Cortex of kidney (tissue), 1 donor: ENCODE results near the gene ZBTB26.
A peak's percentile ranks its signal among the peaks of the same experiment; 100 is the strongest.
"Not testable (repeated sequence)": the region's sequence is repeated elsewhere in the genome, so short reads cannot be mapped to it uniquely, and the experiment has no call there.

Source experiments
- DNase-seq: peaks from one replicate; lab custom pipeline; 2025; lab: John Stamatoyannopoulos, UW

The ZBTB26 gene

DNA sequence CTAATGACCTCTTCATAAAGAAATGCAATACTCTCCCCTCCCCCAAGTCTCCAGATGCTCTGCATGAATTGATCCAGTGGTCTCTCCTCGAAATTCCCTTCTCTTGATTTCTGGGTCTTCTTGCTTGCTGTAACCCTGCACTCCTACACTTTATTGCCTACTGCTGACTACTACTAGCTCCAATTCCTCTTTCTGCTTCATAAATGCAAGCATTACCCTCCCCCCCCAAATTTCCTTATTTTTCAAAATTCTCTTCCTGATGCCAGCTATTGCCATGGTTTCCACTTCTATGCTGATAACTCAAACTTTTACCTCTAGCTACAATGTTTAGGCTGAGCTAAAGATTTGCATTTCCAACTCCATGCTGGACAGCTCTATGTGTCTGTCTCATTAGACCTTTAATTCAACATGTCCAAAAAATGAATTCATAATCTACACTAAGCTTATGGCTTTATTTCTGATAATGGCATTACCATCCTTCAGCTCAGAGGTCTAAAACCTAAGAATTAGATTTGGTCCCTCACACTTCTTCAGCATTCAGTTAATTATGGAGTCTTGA, 1.4 kb downstream of the ZBTB26 start:
- no peak for DNase-seq

DNA sequence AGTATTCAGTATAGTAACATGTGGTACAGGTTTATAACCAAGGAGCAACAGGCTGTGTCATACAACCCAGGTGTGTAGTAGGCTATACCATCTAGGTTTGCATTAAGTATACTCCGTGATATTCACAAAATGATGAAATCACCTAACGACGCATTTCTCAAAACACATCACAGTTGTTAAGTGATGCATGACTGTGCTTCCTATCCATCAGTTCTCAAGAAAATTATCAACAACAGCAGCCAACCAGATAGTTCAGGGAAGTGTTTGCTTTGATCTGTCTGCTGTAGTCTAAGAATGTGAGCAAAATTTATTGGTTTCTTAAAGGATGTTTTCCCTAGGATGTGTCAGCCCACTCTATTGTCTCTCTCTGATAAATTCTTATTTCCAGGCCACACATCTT, 7.4 kb downstream of the ZBTB26 start:
- DNase-seq = no peak

DNA sequence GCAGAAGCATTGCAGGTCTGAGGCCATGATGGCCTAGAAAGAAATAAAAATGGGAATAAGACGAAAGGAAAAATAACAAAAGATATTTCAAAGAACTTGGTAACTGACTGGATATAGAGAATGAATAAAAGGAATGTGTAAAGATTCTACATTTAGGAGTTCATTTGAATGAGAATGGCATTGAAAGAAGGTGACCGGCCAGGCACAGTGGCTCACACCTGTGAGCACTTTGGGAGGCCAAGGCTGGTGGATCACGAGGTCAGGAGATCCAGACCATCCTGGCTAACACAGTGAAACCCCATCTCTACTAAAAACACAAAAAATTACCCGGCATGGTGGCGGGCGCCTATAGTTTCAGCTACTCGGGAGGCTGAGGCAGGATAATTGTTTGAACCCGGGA, 8.6 kb downstream of the ZBTB26 start:
- no peak for DNase-seq

DNA sequence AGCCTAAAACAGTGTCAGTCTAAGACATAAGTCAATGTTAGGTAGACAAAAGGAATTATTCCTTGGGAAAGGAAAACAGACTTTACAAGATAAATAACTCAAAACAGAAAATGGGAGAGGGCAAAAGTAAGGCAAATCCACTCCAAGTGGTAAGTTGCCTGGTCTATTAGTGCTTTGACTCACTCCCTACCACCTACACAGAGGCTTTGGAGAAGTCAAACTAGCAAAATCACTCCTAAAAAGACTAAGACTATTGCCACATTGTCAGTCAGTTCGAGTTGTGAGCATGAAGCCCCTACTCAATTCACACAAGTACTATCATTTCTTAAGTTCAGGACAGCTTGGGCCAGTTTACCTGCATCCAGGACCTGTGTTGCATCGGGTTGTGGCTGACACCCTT, 13.0 kb downstream of the ZBTB26 start:
- DNase-seq = no peak

DNA sequence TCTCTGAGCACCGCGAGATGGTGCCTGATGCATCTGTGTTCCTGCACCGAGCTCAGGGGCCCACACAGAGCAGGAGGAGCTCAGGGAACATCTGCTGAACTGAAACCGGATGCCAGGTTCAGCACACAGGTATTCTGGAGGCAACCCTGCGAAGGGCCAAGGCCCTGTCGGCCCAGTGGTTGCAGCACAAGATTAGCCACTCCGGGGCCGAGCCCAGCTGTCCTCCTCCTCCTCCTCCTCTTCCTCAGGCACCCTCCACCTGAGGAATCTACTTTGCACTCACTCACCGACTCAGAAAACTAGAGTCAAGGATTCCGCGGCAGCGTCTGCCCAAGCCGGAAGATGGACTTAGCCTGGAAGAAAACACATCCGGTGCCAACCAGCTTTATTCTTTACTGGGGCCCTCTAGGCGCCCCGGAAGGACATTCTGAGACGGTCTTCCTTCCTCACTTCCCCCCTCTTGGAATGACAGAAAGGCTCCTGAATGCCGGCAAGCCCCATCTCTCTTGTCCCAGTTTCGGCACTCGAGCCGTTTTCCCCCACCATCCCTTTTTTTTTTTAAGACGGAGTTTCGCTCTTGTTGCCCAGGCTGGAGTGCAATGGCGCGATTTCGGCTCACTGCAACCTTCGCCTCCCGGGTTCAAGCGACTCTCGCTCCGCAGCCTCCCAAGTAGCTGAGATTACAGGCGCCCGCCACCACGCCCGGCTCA, 18.2 kb downstream of the ZBTB26 start, which contains the start of gene ZBTB6:
TSS of gene ZBTB6 (minus strand) at position 360 of the 710 bp plus-strand sequence. CDS start 1,251 bp downstream, outside the sequence.
- DNase-seq = no peak

DNA sequence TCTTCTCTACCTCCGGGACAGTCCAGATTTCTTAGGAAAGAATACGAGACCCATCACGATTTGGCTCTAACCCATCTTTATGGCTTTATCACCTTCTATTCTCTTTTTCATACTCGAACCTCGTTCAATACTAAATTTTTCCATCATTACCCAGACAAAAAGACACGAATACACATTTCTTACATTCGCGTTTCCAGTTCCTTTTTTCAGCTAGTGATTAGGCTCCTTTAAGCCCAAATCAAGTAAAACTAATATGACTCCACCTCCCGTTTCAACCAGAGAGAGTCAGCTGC, 18.7 kb downstream of the ZBTB26 start:
- DNase-seq = no peak

DNA sequence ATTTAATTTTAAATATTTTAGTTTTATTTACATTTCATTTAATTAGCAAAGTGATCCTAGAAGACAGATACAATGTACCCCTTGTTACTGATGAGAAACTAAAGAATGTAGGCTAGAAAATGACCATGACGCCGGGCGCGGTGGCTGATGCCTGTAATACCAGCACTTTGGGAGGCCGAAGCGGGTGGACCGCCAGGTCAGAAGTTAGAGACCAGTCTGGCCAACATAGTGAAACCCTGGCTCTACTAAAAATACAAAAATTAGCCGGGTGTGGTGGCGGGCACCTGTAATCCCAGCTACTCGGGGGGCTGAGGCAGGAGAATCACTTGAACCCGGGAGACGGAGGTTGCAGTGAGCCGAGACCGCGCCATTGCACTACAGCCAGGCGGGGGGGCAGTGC, 25.2 kb downstream of the ZBTB26 start:
- DNase-seq = not testable (repeated sequence)

DNA sequence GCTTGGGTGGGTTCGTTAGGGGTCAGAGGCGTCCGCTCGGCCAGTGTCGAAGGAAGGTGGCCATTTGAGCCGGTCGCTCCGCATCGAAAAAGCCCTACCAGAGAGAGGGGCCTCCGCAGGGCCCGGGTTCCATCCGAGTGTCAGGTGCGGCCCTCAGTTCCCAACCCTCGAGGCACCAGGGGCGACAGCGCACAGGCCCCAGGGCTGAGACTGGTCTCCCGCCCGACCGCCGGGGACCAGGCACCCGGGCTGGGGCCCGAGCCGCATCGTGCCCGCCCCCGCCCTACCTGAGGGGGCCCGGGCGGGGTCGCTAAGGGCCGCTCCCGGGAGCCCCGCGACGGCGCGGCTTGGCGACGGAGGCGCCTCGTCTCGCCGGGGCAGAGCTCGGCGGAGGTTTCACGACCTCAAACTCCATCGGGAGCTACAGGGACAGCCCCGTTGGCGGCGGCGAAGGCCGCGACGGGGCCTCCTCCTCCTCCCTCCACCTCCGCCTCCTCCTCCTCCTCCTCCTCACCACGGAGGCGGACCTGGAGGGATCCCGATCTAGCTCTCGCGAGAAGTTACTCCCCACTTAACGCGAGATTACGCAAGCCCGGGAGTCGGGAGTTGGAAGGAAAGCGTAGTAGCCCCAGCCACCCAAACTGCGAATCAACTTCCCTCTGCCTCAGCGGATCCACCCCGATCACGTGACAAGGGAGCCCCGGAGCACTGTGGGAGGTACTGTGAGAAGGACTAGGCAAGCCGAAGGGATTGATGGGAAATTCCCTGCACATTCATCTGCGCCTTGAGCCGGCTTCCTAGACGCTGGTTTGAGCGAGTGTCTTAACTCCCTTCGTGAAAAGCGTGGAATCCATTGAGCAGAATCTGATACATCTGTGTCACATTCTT, 26.2 kb downstream of the ZBTB26 start, which contains the start of gene RC3H2:
TSS of gene RC3H2 (minus strand) at position 537 of the 888 bp plus-strand sequence. CDS start 7,850 bp downstream, outside the sequence.
- peak; percentile 60 for DNase-seq

DNA sequence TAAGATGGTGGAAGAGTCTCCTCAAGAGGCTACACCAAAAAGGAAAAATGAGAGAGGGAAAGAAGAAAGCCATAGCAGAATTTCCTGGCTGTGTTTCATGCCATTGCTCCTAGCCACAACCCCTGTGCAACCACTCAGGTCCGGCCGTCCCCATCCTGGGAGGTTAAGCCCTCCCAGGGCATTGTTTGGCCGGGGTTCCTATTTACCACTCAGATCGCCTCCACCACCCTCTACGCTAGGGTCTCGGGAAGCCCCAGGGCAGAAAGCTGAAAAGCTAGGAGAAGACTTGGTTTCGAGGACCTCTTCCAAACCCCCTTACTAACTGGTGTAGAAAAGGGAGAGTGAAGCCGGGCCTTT, 26.9 kb downstream of the ZBTB26 start:
- DNase-seq = no peak

DNA sequence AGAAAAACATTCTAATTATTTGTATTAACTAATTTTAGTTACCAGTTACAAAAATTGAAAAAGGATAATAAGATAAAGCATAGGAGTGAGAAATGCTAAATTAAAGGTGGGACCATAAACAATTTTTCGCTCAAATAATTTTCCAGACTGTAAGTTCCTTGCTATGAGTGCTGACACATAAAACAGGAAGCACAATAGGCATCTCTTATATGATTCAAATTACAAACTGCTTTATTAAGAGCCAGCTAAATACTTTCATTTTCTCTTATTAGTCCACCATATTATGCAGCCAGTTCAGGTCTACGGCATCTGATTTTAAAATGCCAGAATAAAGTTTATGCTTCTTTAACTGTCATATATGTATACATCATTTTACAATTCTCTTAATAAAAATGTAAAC, 30.5 kb downstream of the ZBTB26 start:
- no peak for DNase-seq

DNA sequence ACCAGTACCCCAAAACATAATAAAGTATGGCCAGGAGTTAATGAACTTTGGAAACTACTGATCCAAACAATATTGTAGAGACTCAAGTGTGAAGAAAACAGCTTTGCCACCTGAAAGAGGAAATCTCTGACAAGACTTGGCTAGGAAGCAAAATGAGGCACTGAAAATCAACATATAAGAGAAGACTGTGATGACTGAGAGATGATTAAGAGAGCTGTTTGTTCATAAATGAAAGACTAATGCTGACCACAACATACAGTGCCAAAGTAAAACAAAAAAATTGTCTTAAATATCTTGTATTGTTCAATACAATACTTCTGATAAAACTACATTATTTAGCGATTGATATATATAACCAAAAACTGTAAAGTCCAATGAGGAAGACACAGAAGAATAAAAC, 33.3 kb downstream of the ZBTB26 start:
- no peak for DNase-seq

DNA sequence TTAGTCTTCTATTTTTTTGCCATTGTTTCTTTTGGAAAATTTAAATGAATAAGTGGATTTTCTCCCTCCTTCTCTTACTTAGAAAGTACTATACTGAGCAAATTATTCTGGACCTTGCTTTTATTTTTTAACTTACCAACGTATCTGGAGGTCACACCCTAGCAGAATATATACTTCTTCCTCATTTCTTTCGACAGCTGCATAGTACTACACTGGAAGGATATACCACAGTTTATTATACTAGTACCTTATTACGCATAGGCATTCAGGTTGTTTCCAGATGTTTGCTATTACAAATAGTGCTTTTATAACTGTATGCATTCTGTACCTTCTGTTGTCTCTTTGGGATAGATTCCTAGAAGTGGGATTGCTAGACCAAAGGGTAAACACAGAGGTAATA, 42.8 kb downstream of the ZBTB26 start:
- no peak for DNase-seq

DNA sequence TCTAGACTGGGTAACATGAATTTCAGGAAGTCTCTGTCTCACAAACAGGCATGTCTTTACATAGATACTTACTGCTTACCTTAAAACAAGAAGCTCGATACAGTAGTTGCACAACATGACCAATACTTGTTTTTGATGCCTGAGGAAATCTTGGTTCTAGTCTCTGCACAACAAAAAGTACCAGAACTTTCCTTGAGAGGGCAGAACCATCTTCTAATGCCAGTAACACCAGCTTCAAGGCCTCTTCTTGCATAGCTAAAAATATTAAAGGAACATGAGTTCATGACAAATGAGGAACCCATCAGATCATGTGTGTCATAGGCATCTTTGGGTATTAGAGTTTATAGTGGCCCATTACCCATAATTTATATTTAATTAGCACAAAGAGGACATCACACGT, 48.2 kb downstream of the ZBTB26 start:
- no peak for DNase-seq

DNA sequence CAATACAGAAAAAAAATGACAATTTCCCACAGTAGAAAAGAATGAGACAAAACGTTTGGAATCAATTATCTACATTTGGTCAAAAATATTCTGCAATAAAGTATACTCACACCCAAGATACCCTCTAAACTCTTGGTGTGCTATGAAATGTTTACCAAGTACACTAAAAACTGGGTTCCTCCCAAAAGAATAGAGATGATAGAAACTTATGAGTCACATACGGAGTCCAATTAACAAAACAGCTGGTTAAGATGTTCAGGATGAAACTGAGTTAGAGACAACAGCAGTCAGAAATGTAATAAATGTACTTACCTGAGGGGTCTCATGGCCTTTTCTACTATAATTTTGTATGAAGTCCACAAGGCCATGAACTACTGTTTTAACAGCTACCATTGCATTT, 51.9 kb downstream of the ZBTB26 start:
- no peak for DNase-seq

DNA sequence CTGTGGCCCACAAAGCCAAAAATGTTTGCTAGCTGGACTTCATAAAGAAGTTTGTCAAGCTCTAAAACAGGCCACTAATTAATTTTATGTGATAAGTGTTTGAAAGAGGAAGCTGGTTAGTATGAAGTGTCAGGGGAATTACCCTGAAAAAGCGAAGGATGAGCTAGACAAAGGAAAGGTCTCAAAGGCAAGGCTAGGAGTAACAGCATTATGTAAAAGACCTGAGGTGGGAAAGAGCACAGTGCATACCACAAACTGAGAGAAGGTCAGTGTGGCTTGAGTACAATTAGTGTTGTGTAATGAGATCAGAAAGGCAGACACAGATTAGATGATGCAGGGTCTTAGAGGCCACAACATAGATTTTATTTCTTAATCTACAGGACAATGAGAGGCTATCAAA, 55.8 kb downstream of the ZBTB26 start:
- DNase-seq = no peak

DNA sequence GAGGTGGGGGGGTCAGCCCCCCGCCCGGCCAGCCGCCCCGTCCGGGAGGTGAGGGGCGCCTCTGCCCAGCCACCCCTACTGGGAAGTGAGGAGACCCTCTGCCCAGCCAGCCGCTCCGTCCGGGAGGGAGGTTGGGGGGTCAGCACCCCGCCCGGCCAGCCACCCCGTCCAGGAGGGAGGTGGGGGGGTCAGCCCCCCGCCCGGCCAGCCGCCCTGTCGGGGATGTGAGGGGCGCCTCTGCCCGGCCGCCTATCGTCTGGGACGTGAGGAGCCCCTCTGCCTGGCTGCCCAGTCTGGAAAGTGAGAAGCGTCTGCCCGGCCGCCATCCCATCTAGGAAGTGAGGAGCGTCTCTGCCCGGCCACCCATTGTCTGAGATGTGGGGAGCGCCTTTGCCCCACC, 64.0 kb downstream of the ZBTB26 start:
- DNase-seq = not testable (repeated sequence)

DNA sequence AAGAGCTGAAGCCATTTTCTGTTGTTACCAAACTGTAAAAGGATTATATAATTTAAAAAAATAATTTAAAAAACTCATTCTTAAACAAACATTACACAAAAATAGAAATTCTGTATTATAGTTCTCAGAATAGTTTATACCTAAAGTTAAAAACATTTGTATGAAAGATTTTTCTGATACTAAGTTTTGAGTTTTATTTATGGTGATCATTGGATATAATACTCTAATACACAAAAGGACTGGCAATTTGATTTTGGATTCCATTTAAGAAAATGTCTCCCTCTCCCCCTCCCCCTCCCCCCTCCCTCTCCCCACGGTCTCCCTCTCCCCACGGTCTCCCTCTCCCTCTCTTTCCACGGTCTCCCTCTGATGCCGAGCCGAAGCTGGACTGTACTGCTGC, 65.2 kb downstream of the ZBTB26 start:
- no peak for DNase-seq
